GM21381 (cell line): ENCODE results near the gene UBE4A.
"Not testable (repeated sequence)": the region's sequence is repeated elsewhere in the genome, so short reads cannot be mapped to it uniquely, and the experiment has no call there.

Source experiments
- ATAC-seq: cut with Tn5 transposase; IDR thresholded peaks from one replicate; pipeline ENCODE4 v1.9.1; 2021; ENCODE audit warnings: mild to moderate bottlenecking, moderate library complexity; ENCODE audit not compliant: unreplicated experiment

Gene UBE4A

GRCh38 chr11:118401151-118401879 lies 41.9 kb downstream of the UBE4A start, which contains the start of gene ATP5MG:
Gene ATP5MG, plus strand, starts transcription at chr11:118401606. Its CDS starts 60 bp downstream, at chr11:118401666.
- ATAC-seq, result peak; percentile 62

GRCh38 chr11:118401880-118402590 lies 42.6 kb downstream of the UBE4A start:
- ATAC-seq, result peak; percentile 21

GRCh38 chr11:118402594-118402993 lies 43.2 kb downstream of the UBE4A start:
- not testable (repeated sequence) for ATAC-seq

- no peak for ATAC-seq
These were observed 47.3 kb downstream of the UBE4A start for GRCh38 chr11:118406599-118407166.

GRCh38 chr11:118410055-118410745 lies 50.8 kb downstream of the UBE4A start:
- ATAC-seq, result peak; percentile 60

- ATAC-seq, result no peak
These were observed 52.1 kb downstream of the UBE4A start for GRCh38 chr11:118411530-118411929.

GRCh38 chr11:118412921-118413320 lies 53.5 kb downstream of the UBE4A start:
- ATAC-seq, result no peak

GRCh38 chr11:118415062-118415738 lies 55.8 kb downstream of the UBE4A start:
- no peak for ATAC-seq

- ATAC-seq, result no peak
These were observed 56.3 kb downstream of the UBE4A start for GRCh38 chr11:118415739-118416068.

GRCh38 chr11:118416900-118417299 lies 57.5 kb downstream of the UBE4A start:
- not testable (repeated sequence) for ATAC-seq

GRCh38 chr11:118417801-118418200 lies 58.4 kb downstream of the UBE4A start:
- ATAC-seq, result no peak

GRCh38 chr11:118418766-118419165 lies 59.4 kb downstream of the UBE4A start:
- ATAC-seq, result no peak

GRCh38 chr11:118427707-118428106 lies 68.3 kb downstream of the UBE4A start:
- no peak for ATAC-seq

- no peak for ATAC-seq
These were observed 71.6 kb downstream of the UBE4A start for GRCh38 chr11:118430956-118431355.

GRCh38 chr11:118434123-118434552 lies 74.7 kb downstream of the UBE4A start:
- no peak for ATAC-seq

- no peak for ATAC-seq
These were observed 75.3 kb downstream of the UBE4A start for GRCh38 chr11:118434553-118435289.

- ATAC-seq, result peak; percentile 14
These were observed 76.0 kb downstream of the UBE4A start for GRCh38 chr11:118435290-118435892.

GRCh38 chr11:118435893-118436624 lies 76.7 kb downstream of the UBE4A start, which contains the start of gene KMT2A:
Gene KMT2A, plus strand, starts transcription at chr11:118436492. Its CDS starts 21 bp downstream, at chr11:118436513.
- ATAC-seq, result peak; percentile 54
